ENCODE measurements around the gene SFMBT2. TPM values are rescaled to one million over a fixed set of nuclear protein-coding genes. Genes with fewer than 3 reads are reported as not detected.

SFMBT2 gene
- total and polyA plus RNA-seq, 9 donors = 6.1 to 9.8 (median 7.7) TPM

GRCh38 chr10:7372504-7372903, 38.3 kb downstream of the SFMBT2 start:
- H3K4me1 ChIP-seq (ENCODE audit: control insufficient read depth, insufficient read depth, low read length) = no peaks in the 10 kb centered on the region
- H3K4me3 ChIP-seq (ENCODE audit: low read length) = no peak overlapping the region
- 90% methylated on average over 8 of the region's 8 CpGs for WGBS (ENCODE audit: insufficient coverage)
- peaks cover 36% of the 10 kb centered on the region for H3K36me3 ChIP-seq (ENCODE audit: control insufficient read depth, insufficient read depth, low read length)
- DNase-seq = no peak
- no peaks in the 10 kb centered on the region for H3K27me3 ChIP-seq (ENCODE audit: control insufficient read depth, insufficient read depth, low read length)
- H3K27ac ChIP-seq (ENCODE audit: low read length) = no peak overlapping the region
- H3K9me3 ChIP-seq (replicated peaks; ENCODE audit: control insufficient read depth, low read depth, low read length) = no peaks in the 10 kb centered on the region

- DNase-seq = no peak
- Histone ChIP-seq H3K36me3 (ENCODE audit: control insufficient read depth, insufficient read depth, low read length) (peaks cover 45% of the 10 kb centered on the region), H3K4me1 (ENCODE audit: control insufficient read depth, insufficient read depth, low read length) (no peaks in the 10 kb centered on the region), H3K4me3 (ENCODE audit: low read length) (no peak overlapping the region), H3K27me3 (ENCODE audit: control insufficient read depth, insufficient read depth, low read length) (no peaks in the 10 kb centered on the region), H3K9me3 (replicated peaks; ENCODE audit: control insufficient read depth, low read depth, low read length) (no peaks in the 10 kb centered on the region), H3K27ac (ENCODE audit: low read length) (no peak overlapping the region)
- WGBS (ENCODE audit: insufficient coverage) = 87% methylated on average over 7 of the region's 7 CpGs
Observed at GRCh38 chr10:7370511-7370910, 40.3 kb downstream of the SFMBT2 start.

- WGBS (ENCODE audit: insufficient coverage) = 94% methylated on average over 6 of the region's 11 CpGs
- no peak overlapping the region for H3K27ac ChIP-seq (ENCODE audit: low read length)
Observed at GRCh38 chr10:7365027-7365745, 45.6 kb downstream of the SFMBT2 start.

GRCh38 chr10:7364474-7364873, 46.4 kb downstream of the SFMBT2 start:
- Histone ChIP-seq H3K4me1 (ENCODE audit: control insufficient read depth, insufficient read depth, low read length) (no peaks in the 10 kb centered on the region), H3K27me3 (ENCODE audit: control insufficient read depth, insufficient read depth, low read length) (no peaks in the 10 kb centered on the region), H3K36me3 (ENCODE audit: control insufficient read depth, insufficient read depth, low read length) (peaks cover 46% of the 10 kb centered on the region), H3K4me3 (ENCODE audit: low read length) (no peak overlapping the region), H3K9me3 (replicated peaks; ENCODE audit: control insufficient read depth, low read depth, low read length) (peaks cover 2% of the 10 kb centered on the region), H3K27ac (ENCODE audit: low read length) (no peak overlapping the region)
- WGBS (ENCODE audit: insufficient coverage) = no CpG with 5 or more reads among the region's 6 CpGs
- no peak for DNase-seq

More at GRCh38 chr10:7365027-7365745, 45.6 kb downstream of the SFMBT2 start:
- no peak for DNase-seq
- peaks cover 46% of the 10 kb centered on the region for H3K36me3 ChIP-seq (ENCODE audit: control insufficient read depth, insufficient read depth, low read length)
- H3K4me1 ChIP-seq (ENCODE audit: control insufficient read depth, insufficient read depth, low read length) = no peaks in the 10 kb centered on the region
- H3K27me3 ChIP-seq (ENCODE audit: control insufficient read depth, insufficient read depth, low read length) = no peaks in the 10 kb centered on the region
- H3K4me3 ChIP-seq (ENCODE audit: low read length) = no peak overlapping the region
- H3K9me3 ChIP-seq (replicated peaks; ENCODE audit: control insufficient read depth, low read depth, low read length) = peaks cover 2% of the 10 kb centered on the region

GRCh38 chr10:7363700-7364099, 47.1 kb downstream of the SFMBT2 start:
- DNase-seq = no peak
- 92% methylated on average over 2 of the region's 6 CpGs for WGBS (ENCODE audit: insufficient coverage)
- Histone ChIP-seq H3K27me3 (ENCODE audit: control insufficient read depth, insufficient read depth, low read length) (no peaks in the 10 kb centered on the region), H3K4me1 (ENCODE audit: control insufficient read depth, insufficient read depth, low read length) (no peaks in the 10 kb centered on the region), H3K27ac (ENCODE audit: low read length) (no peak overlapping the region), H3K4me3 (ENCODE audit: low read length) (no peak overlapping the region), H3K36me3 (ENCODE audit: control insufficient read depth, insufficient read depth, low read length) (peaks cover 44% of the 10 kb centered on the region), H3K9me3 (replicated peaks; ENCODE audit: control insufficient read depth, low read depth, low read length) (peaks cover 2% of the 10 kb centered on the region)

- Histone ChIP-seq H3K4me1 (ENCODE audit: control insufficient read depth, insufficient read depth, low read length) (no peaks in the 10 kb centered on the region), H3K9me3 (replicated peaks; ENCODE audit: control insufficient read depth, low read depth, low read length) (peaks cover 2% of the 10 kb centered on the region), H3K4me3 (ENCODE audit: low read length) (no peak overlapping the region), H3K36me3 (ENCODE audit: control insufficient read depth, insufficient read depth, low read length) (peaks cover 38% of the 10 kb centered on the region), H3K27ac (ENCODE audit: low read length) (no peak overlapping the region), H3K27me3 (ENCODE audit: control insufficient read depth, insufficient read depth, low read length) (no peaks in the 10 kb centered on the region)
- no peak for DNase-seq
- WGBS (ENCODE audit: insufficient coverage) = 88% methylated on average over 2 of the region's 3 CpGs
Observed at GRCh38 chr10:7362471-7362870, 48.4 kb downstream of the SFMBT2 start.

- Histone ChIP-seq H3K27me3 (ENCODE audit: control insufficient read depth, insufficient read depth, low read length) (no peaks in the 10 kb centered on the region), H3K27ac (ENCODE audit: low read length) (no peak overlapping the region), H3K4me3 (ENCODE audit: low read length) (no peak overlapping the region), H3K9me3 (replicated peaks; ENCODE audit: control insufficient read depth, low read depth, low read length) (peaks cover 2% of the 10 kb centered on the region), H3K4me1 (ENCODE audit: control insufficient read depth, insufficient read depth, low read length) (no peaks in the 10 kb centered on the region), H3K36me3 (ENCODE audit: control insufficient read depth, insufficient read depth, low read length) (peaks cover 31% of the 10 kb centered on the region)
- DNase-seq = no peak
- no CpG with 5 or more reads among the region's 3 CpGs for WGBS (ENCODE audit: insufficient coverage)
Observed at GRCh38 chr10:7361316-7361715, 49.5 kb downstream of the SFMBT2 start.

GRCh38 chr10:7359954-7360353, 50.9 kb downstream of the SFMBT2 start:
- Histone ChIP-seq H3K9me3 (replicated peaks; ENCODE audit: control insufficient read depth, low read depth, low read length) (peaks cover 2% of the 10 kb centered on the region), H3K27me3 (ENCODE audit: control insufficient read depth, insufficient read depth, low read length) (no peaks in the 10 kb centered on the region)

GRCh38 chr10:7359356-7359755, 51.5 kb downstream of the SFMBT2 start:
- Histone ChIP-seq H3K4me3 (ENCODE audit: low read length) (no peak overlapping the region), H3K9me3 (replicated peaks; ENCODE audit: control insufficient read depth, low read depth, low read length) (peaks cover 2% of the 10 kb centered on the region), H3K36me3 (ENCODE audit: control insufficient read depth, insufficient read depth, low read length) (peaks cover 27% of the 10 kb centered on the region), H3K27ac (ENCODE audit: low read length) (no peak overlapping the region), H3K4me1 (ENCODE audit: control insufficient read depth, insufficient read depth, low read length) (no peaks in the 10 kb centered on the region), H3K27me3 (ENCODE audit: control insufficient read depth, insufficient read depth, low read length) (no peaks in the 10 kb centered on the region)
- WGBS (ENCODE audit: insufficient coverage) = 73% methylated on average over 3 of the region's 7 CpGs
- DNase-seq = no peak

More at GRCh38 chr10:7359954-7360353, 50.9 kb downstream of the SFMBT2 start:
- 89% methylated on average over 7 of the region's 7 CpGs for WGBS (ENCODE audit: insufficient coverage)
- DNase-seq = no peak
- H3K4me1 ChIP-seq (ENCODE audit: control insufficient read depth, insufficient read depth, low read length) = no peaks in the 10 kb centered on the region
- peaks cover 31% of the 10 kb centered on the region for H3K36me3 ChIP-seq (ENCODE audit: control insufficient read depth, insufficient read depth, low read length)
- H3K4me3 ChIP-seq (ENCODE audit: low read length) = no peak overlapping the region
- H3K27ac ChIP-seq (ENCODE audit: low read length) = no peak overlapping the region

GRCh38 chr10:7357193-7357592, 53.6 kb downstream of the SFMBT2 start:
- Histone ChIP-seq H3K36me3 (ENCODE audit: control insufficient read depth, insufficient read depth, low read length) (peaks cover 15% of the 10 kb centered on the region), H3K27me3 (ENCODE audit: control insufficient read depth, insufficient read depth, low read length) (no peaks in the 10 kb centered on the region), H3K27ac (ENCODE audit: low read length) (no peak overlapping the region), H3K4me3 (ENCODE audit: low read length) (no peak overlapping the region), H3K9me3 (replicated peaks; ENCODE audit: control insufficient read depth, low read depth, low read length) (peaks cover 2% of the 10 kb centered on the region), H3K4me1 (ENCODE audit: control insufficient read depth, insufficient read depth, low read length) (no peaks in the 10 kb centered on the region)
- DNase-seq = no peak
- WGBS (ENCODE audit: insufficient coverage) = 97% methylated on average over 5 of the region's 6 CpGs
